HG03521 (cell line): ENCODE results near the gene MED13L.
"Not testable (repeated sequence)": the region's sequence is repeated elsewhere in the genome, so short reads cannot be mapped to it uniquely, and the experiment has no call there.

ENCODE experiments used
- ATAC-seq: cut with Tn5 transposase; IDR thresholded peaks from one replicate; pipeline ENCODE4 v1.9.1; 2021; ENCODE audit warnings: mild to moderate bottlenecking, moderate library complexity; ENCODE audit not compliant: unreplicated experiment

MED13L gene

DNA sequence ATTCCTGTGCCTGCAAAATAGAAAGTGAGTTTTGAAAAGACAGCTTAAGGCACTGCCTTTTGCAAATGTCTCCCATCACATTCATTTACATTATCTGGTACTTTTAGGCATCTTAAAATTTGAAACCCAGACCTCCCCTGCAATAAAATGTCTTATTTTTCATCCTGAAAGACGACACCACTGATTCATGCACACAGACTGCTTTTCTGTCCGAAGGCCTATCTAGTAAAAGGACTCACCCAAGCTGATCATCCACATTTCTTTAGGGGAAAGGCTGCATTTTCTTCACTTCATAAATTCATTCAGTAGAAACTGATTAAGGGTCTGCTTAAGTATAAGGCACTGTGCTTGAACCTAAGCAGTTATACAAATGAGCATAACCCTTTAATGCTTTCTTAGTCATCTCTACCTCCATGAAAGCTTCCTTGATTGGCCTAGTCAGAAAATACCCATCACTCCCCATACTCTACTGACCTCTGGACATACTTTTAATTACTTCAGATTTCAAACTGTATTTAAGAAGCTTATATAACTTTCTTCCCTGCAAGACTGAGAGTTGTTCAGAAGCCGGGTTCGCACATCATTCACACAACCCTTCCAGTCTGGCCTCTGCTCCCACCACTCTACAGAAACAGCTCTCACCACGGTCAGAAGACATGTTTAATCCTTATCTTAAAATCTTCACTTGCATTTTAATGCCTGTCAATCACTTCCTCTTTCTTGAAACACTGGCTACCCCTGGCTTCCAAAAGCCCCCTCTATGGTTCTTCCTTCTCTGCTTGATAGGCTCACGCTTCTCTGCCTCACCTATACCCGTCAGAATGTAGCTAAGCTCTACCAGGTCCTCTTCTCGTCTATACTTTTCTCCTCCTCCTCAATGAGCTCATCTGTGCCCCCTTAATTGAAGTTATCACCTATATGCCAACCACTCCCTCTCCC is 288.6 kb downstream of the MED13L start:
- no peak for ATAC-seq

- no peak for ATAC-seq
Measured at GRCh38 chr12:115988212-115988611, 289.3 kb downstream of the MED13L start.

DNA sequence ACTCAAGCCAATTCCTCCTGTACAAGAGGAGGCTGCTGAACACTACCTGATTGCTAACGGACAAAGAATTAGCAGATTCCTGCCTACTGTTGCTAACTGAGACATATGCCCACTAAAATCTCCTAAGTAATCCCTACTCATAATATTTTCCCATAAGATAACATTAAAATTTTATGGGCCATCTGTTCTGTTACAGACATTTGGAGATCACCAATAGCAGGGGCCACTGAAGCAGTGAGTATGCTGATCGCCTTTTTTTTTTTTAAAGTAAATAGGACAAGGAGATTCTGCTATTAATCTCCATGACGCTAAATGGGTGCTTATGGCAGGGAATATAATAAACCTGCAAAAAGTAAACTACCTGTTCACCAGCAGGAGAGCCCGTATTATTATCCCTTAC is 292.9 kb downstream of the MED13L start:
- ATAC-seq: no peak

DNA sequence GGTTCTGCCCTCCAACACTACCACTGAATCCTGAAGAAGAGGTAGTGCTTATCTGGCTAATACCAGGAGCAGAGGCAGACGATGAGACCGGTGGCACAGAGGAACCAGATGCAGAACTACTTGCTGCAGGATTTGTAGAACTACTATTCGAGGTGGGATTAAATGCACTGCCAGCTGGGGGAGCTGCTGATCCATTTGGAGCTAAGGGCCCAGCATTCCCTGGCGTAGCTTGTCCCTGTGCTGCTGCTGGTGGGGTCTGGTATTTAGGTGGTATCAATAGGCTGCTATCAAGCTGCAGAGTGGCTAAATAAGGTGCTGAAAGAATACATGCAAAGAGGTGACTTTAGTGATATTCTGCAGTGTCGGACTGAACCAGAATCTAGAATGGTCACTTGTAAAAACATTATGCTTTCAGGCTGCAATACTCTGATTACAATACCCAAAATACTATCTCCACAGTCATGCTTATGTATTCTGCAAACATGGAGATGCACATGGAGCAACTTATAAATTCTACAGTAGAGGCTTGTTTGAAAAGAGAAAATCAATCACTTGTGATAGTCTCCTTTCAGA is 294.2 kb downstream of the MED13L start:
- ATAC-seq: no peak

DNA sequence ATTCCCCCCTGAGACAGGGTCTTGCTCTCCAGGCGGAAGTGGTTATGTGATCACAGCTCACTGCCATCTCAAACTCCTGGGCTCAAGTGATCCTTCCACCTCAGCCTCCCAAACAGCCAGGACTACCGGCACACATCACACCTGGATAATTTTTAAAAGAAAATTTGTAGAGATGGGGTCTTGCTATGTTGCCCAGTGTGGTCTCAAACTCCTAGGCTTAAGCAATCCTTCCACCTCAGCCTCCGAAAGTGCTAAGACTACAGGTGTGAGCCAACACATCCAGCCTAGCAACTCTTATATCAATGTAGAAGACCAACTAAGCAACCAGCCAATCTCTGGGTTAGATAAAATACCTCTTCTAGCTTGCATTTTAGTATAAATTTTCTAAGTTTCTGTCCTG is 297.2 kb downstream of the MED13L start:
- no peak for ATAC-seq

DNA sequence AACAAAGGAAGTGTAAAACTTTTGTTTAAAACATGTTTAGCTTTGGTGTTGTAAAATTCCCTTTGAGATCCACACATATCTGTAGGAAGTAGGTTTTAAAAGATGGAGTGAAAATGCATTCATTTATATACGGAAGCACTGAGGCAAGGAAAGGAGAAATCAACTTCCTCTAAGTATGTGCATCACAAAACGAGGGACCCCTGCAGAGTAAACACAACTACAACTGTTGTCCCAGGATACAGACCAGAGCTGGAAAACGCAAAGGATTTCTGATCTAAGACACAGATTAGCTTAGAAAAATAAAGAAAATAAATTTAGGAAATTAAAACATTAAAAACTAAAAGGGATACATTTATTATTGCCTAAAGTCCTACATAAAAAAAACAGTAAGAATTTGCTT is 297.6 kb downstream of the MED13L start:
- no peak for ATAC-seq

- no peak for ATAC-seq
Measured at GRCh38 chr12:115979351-115979750, 298.1 kb downstream of the MED13L start.

DNA sequence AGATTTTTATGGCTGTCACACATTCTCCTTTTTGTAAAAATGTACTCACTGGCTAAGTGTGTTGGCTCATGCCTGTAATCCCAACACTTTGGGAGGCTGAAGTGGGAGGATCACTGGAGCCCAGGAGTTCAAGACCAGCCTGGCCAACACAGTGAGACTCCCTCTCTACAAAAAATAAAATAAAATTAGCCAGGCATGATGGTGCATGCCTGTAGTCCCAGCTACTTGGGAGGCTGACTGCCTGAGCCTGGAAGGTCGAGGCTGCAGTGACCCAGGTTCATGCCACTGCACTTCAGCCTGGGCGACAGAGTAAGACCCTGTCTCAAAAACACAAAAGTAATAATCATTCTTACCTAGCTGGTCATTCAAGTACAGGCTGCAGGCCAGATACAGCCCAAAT is 300.7 kb downstream of the MED13L start:
- not testable (repeated sequence) for ATAC-seq

- ATAC-seq: no peak
Measured at GRCh38 chr12:115975411-115975810, 302.1 kb downstream of the MED13L start.

DNA sequence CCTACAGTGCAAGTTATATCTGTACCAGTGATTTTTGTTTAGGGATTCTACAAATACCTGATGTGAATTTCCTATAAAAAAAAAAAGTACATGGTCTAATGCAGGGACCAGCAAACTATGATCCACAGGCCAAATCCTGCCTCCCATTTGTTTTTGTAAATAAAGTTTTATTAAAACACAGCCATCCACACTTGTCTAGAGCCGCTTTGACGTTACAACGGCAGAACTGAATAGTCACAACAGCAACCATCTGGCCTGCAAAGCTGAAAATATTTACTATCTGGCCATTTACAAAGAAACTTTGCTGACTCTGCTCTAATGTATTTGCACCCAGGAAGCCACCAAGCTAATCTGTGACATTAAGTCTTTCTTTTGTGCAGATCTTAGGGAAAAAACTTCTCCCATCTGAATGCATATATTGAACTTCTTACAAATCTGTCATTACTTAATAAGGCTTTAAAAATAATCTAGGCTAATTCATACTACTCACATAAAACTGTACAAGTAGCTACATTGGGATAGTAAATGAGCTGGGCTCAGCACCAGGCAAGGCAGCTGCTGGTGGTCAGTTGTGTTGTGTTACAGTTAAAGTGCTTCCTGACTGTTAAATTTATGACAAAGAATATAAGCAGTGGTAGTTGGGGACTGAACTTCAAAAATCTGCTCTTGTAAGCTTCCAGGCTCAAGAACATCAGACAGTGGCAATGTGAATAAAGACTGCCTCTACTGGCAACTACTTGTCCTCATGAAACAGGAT is 303.3 kb downstream of the MED13L start:
- ATAC-seq: no peak

- ATAC-seq: no peak
Measured at GRCh38 chr12:115973066-115973465, 304.4 kb downstream of the MED13L start.

DNA sequence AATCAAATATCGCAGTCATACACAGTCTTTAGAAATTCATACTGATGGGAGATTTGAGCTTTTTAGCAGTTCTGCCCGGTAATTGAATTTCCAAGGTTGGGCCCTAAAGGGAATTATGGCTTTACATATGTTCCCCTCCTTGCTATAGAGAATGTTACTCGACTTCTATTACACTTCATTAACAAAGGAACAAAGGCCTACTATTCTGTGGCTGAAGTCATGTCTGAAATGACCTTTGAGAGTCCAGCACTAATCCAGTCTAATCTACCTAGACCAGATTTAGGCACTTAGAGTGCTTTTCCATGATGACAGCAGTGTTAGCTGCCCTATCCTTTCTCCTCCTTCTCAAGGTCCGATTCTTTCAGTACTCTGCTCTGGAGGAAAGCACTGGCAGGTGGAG is 305.3 kb downstream of the MED13L start:
- ATAC-seq: no peak

DNA sequence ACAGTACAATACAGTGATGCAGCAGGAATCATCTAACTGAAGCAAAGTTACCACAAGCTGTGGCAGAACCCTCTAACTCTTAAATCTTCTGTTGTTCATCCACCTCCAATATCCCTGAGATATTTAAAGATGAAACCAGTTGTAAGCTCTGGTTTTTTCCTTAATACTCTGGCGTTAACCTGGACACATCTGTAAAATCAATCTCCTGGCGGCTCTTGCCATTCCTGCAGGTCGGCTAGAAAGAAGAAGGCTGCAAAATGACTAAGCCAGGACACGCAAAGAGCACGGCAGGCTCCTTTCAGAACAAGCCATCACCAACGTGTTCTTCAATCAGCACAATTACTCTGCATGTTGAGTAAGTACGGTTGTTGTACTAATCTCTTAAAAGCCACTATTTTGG is 309.3 kb downstream of the MED13L start:
- no peak for ATAC-seq

DNA sequence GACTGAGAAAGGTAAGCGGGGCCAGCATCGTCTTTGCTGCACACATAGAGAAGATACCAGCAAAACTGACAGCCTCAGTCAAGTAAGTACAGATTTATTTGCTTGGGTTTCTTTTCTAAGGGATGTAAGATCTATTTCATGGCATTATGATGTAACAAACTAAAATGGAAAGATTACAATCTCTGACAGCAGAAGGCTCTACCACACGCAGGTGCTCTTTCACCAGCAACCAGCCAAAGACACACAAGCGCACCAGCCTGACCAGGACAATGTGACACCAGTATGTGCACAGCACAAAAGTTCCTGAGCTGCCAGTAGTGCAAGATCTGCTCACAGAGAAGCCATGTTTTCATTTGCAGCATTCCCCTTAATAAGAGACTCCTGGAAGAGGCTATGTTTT is 311.1 kb downstream of the MED13L start:
- no peak for ATAC-seq

DNA sequence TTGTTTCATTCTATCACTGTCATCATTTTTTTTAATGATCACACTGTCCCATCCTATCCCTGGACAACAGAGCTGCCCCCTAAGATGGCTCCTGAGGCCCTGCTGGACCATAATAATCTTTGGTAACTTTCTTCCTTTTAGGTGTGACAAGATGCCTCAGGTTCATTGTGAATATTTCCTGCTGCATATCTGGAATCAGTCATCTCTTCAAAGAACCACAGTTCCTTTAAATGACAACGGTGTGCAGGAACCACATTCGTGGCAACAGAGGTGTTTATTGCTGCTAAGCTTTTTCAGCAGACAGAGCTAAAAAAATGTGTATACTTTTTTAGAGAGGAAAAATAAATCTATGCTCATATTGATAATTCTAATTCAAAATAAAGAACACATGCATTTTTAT is 312.9 kb downstream of the MED13L start:
- no peak for ATAC-seq

DNA sequence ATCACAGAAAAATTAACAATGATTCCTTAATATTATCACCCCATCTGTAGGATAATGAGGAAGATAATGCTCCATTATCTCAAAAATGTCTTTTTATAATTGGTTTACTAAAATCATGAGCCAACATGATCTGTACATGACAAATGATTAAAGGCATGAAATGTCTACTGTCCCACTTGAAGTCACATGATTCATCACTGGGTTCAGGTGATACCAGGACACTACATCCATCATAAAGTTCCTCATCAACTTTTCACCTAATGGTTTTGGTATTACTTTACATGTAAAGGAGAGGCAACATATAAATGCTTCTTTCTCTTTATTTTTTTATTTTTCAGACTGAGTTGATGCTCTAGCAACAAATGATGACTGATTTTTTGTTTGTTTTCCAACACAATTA is 313.3 kb downstream of the MED13L start:
- ATAC-seq: no peak

- ATAC-seq: no peak
Measured at GRCh38 chr12:115962216-115962615, 315.3 kb downstream of the MED13L start.

DNA sequence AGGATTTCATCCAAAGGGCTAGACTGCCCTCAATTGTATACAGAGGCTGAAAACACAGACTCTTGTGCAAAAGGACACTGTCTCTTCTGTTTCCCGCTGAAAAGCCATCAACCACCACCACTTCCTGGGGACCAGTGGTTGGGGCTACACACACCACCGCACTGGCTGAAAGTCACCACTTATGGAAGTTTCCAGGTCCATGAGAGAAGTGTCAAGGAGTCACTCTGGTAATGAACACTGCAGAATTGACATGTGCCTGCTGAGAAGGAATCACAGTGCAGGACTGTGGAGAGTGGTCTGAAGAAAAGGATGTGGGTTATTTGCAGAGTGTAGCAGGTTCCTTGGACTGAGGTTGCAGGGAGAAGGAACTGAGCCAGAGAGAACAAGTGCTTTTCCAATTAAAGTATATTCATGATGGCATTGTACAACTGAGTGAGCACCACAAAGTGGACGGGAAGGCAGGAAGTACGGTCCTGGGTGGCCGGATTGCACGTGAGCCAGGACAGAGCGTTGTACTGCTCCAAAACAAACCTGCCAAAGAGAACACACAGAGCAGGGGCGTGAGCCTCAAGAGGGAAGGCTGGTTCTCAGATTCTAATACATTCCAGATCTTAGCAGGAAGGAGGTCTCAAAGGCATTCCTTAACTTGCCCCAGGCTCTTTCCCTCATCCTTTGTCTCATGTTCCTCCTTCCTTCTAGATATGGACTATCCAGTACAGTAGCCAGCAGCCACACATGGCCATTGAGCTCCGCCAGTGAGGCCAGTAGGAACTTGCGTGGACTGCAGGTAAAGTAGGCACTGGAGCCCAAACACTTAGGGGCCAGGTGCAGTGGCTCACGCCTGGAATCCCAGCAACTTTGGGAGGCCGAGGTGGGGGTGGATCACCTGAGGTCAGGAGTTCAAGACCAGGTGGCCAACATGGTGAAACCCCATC is 316.4 kb downstream of the MED13L start:
- ATAC-seq: no peak

DNA sequence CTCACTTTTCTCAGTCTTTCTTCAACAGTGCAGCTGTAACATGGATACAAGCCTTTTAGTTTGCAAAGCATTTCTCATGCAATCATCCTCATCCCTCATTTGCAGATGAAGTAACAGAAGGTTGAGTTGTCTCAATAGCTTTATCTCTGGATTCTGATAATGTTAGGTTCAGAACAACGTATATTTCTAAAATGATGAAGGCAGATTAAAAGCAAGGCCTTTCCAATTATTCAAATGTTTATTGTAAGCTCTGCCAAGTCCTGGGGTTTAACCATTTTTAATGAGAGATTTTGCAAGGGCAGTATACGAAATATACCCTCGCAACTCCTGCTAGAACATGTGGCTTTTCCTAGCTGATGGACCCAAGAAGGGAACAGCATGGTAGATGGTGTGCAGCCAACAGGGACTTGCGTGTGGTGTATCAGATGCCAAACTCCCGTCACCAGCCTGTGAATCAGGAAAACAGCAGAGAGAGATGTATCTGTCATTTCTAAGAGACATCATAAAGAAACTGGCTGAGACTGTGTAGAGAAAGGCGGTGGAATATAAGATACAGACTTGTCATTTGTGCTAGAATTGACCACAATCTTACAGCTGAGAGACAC is 319.7 kb downstream of the MED13L start:
- no peak for ATAC-seq

- ATAC-seq: no peak
Measured at GRCh38 chr12:115956659-115957058, 320.8 kb downstream of the MED13L start.
